Thymus (tissue), 11 donors: Measurements from ENCODE around the gene TCN2. TPM values are rescaled to one million over a fixed set of nuclear protein-coding genes. Genes with fewer than 3 reads are reported as not detected.
A peak's percentile ranks its signal among the peaks of the same experiment; 100 is the strongest.

ENCODE experiments used
- DNase-seq, 9 donors: peaks; one replicate each; pipeline ENCODE4 v3.0.0-alpha.2; 2013; ENCODE audit warnings: low spot score in 9 of 9, low read depth in 6 of 9, missing footprints in 1 of 9
- H3K27ac ChIP-seq, 2 donors: one replicate each; pipeline ENCODE4 v1.5.1; 2013; ENCODE audit warnings: control low read depth in 1 of 2, low read depth in 1 of 2, low read length in 1 of 2, mild to moderate bottlenecking in 1 of 2, moderate library complexity in 1 of 2
- H3K27me3 ChIP-seq, 2 donors: one replicate each; pipeline ENCODE4 v1.5.1; 2013; ENCODE audit warnings: low read length in 1 of 2; ENCODE audit not compliant: control insufficient read depth in 2 of 2, insufficient read depth in 1 of 2
- H3K36me3 ChIP-seq, 2 donors: one replicate each; pipeline ENCODE4 v1.5.1; 2013; ENCODE audit warnings: low read length in 1 of 2, mild to moderate bottlenecking in 1 of 2, moderate library complexity in 1 of 2; ENCODE audit not compliant: control insufficient read depth in 2 of 2, insufficient read depth in 2 of 2
- H3K4me1 ChIP-seq, 2 donors: one replicate each; pipeline ENCODE4 v1.5.1; 2013; ENCODE audit warnings: low read length in 2 of 2; ENCODE audit not compliant: control insufficient read depth in 2 of 2, insufficient read depth in 2 of 2
- H3K4me3 ChIP-seq, 2 donors: one replicate each; pipeline ENCODE4 v1.5.1; 2013; ENCODE audit warnings: low read length in 2 of 2, control low read depth in 1 of 2, mild to moderate bottlenecking in 1 of 2
- H3K9me3 ChIP-seq, 2 donors: one replicate each; pipeline ENCODE4 v1.5.1; 2013; ENCODE audit warnings: low read length in 1 of 2, mild to moderate bottlenecking in 1 of 2; ENCODE audit not compliant: control insufficient read depth in 2 of 2, insufficient read depth in 1 of 2
- WGBS: extraction: QIAGEN DNeasy Blood & Tissue Kit; methylation state at CpG from one replicate; pipeline ENCODE4 v1.1.7; 2013; 5-methylcytosine and 5-hydroxymethylcytosine counted together
- polyA plus RNA-seq: library from polyadenylated mRNA; stranded (reverse); fragments of 200-250 nt; gene quantifications from one replicate; pipeline ENCODE4 v1.2.3, GENCODE V29; 2013
- total RNA-seq: library from RNA; stranded (reverse); fragments of 120-200 nt; gene quantifications from one replicate; pipeline ENCODE4 v1.2.4, GENCODE V29; 2013
- donor health status: healthy.

The TCN2 gene
- total and polyA plus RNA-seq, 2 donors, result 3.6 to 10.2 TPM

DNA sequence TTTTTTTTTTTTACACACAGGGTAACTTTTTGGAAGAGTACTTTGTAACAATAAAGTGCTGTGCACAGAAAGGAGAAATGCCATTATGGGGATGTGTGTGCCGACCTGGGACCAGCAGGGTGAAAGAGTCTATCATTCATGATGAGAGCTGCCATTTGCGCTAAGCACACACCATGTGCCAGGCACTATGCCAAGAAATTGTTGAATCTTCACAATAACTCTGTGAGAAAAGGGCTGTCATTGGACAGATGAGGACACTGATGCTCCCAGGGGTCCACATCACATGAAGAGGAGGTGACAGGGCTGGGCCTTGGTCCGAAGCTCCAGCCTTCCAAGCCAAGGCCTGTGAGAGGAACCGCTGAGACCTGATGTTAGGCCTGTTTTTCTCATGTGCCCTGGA lies 55.1 kb downstream of the TCN2 start:
- no peak for DNase-seq
- Histone ChIP-seq H3K27me3 (no peaks in the 10 kb centered on the region), H3K4me1 (peaks cover 0 to 5% of the 10 kb centered on the region in 2 donors), H3K27ac (no peak overlapping the region), H3K9me3 (no peaks in the 10 kb centered on the region), H3K4me3 (no peak overlapping the region), H3K36me3 (peaks cover 7 to 22% of the 10 kb centered on the region in 2 donors)
- 97% methylated on average over 4 of the region's 4 CpGs for WGBS

GRCh38 chr22:30664798-30665197 lies 57.8 kb downstream of the TCN2 start:
- Histone ChIP-seq H3K9me3 (no peaks in the 10 kb centered on the region), H3K4me1 (peaks cover 5 to 8% of the 10 kb centered on the region in 2 donors), H3K36me3 (peaks cover 7 to 22% of the 10 kb centered on the region in 2 donors), H3K27me3 (peaks cover 7 to 17% of the 10 kb centered on the region in 2 donors), H3K4me3 (no peak overlapping the region), H3K27ac (no peak overlapping the region)
- WGBS, result 98% methylated on average over 13 of the region's 13 CpGs
- no peak for DNase-seq

- no peak for DNase-seq
- H3K36me3 ChIP-seq, result peaks cover 7 to 22% of the 10 kb centered on the region in 2 donors
- no peak overlapping the region for H3K27ac ChIP-seq
- no peaks in the 10 kb centered on the region for H3K9me3 ChIP-seq
- H3K4me3 ChIP-seq, result no peak overlapping the region
- H3K27me3 ChIP-seq, result peaks cover 7 to 21% of the 10 kb centered on the region in 2 donors
- 92% methylated on average over 2 of the region's 2 CpGs for WGBS
- H3K4me1 ChIP-seq, result peaks cover 5 to 8% of the 10 kb centered on the region in 2 donors
Measured at GRCh38 chr22:30665266-30665665, 58.3 kb downstream of the TCN2 start.

DNA sequence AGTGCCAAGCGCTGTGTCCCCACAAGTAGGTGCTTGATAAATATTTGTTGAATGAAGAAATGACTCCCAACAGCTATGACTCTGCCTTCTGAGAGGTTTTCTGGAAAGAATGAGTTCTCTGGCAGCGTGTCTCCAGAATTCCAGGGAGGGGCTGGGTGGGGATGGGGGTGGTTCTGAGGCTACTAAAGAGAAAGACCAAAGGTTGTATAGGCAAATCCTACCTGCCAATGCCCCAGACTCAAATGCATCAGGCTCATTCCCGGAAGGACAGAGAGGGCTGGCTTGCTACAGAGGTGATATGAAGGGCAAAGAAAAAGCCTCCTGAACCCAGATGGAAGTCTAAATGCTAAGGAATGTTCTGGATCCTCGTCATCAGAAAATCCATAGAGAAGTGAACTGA lies 58.8 kb downstream of the TCN2 start:
- H3K36me3 ChIP-seq, result peaks cover 7 to 22% of the 10 kb centered on the region in 2 donors
- H3K27ac ChIP-seq, result no peak overlapping the region
- no peak for DNase-seq
- no peak overlapping the region for H3K4me3 ChIP-seq
- H3K4me1 ChIP-seq, result peaks cover 5 to 8% of the 10 kb centered on the region in 2 donors
- WGBS, result 98% methylated on average over 4 of the region's 4 CpGs
- H3K27me3 ChIP-seq, result peaks cover 7 to 21% of the 10 kb centered on the region in 2 donors
- H3K9me3 ChIP-seq, result no peaks in the 10 kb centered on the region

GRCh38 chr22:30667107-30667493 lies 60.1 kb downstream of the TCN2 start:
- under 1% methylated on average over 18 of the region's 18 CpGs for WGBS
- Histone ChIP-seq H3K4me1 (peaks cover 5 to 8% of the 10 kb centered on the region in 2 donors), H3K36me3 (peaks cover 7 to 18% of the 10 kb centered on the region in 2 donors), H3K4me3 (peak overlapping the region; percentile 83 to 85), H3K27ac (no peak overlapping the region), H3K9me3 (no peaks in the 10 kb centered on the region), H3K27me3 (peaks cover 7 to 21% of the 10 kb centered on the region in 2 donors)
- peak in 5 of 9 donors; percentile 1 to 11 (median 7) for DNase-seq

DNA sequence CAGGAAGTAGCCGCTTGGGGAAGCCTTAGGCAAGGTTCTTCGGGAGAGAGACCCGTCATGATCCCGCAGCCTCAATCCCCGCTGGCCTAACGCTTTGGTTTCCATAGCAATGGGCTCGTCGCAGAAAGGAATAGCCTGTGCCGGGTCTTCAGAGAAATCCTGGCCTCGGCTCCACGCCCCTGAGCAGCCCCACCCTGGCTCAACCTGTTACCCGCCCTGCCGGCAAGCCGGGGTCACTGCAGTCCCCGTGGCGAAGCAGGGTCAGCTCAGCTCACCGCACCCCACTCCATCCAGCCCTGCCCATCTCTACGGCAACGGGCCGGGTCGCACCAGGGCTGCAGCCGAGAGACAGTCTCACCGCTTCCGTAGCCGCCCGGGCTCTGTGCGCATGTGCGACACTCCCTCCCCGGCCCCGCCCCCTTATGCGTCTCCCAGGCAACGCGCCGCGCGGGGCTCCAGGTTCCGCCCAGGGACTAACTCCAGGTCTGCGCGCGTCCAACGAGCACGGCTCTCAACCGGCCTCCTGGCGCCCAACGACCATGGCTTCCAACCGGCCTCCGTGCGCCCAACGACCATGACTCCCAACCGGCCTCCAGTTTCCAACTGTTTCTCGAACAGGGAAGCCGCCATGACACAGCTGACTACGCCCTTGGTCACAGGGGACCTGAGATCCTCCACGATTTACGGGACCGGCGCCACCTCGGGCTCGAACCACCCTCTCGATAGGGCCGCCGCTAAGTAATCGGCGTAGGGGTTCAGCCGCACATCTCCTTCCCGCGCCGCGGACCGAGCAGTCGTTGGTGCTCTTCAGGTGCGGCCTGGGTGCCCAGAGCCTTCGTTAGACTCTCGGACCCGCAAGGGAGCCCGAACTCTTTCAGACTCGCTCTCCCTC lies 60.8 kb downstream of the TCN2 start, which contains the start of gene DUSP18:
Gene DUSP18, minus strand, starts transcription at position 382 of the 892 bp plus-strand sequence. CDS start 3,872 bp downstream, outside the sequence.
- Histone ChIP-seq H3K27me3 (peaks cover 7 to 21% of the 10 kb centered on the region in 2 donors), H3K27ac (no peak within 1 kb of the TSS), H3K36me3 (peaks cover 7 to 12% of the 10 kb centered on the region in 2 donors), H3K4me3 (peak within 1 kb of the TSS; percentile 83 to 85), H3K4me1 (peaks cover 5 to 8% of the 10 kb centered on the region in 2 donors), H3K9me3 (no peaks in the 10 kb centered on the region)
- DNase-seq, result peak; percentile 69 to 94 (median 87)
- 2% methylated on average over 77 of the region's 77 CpGs for WGBS

DNA sequence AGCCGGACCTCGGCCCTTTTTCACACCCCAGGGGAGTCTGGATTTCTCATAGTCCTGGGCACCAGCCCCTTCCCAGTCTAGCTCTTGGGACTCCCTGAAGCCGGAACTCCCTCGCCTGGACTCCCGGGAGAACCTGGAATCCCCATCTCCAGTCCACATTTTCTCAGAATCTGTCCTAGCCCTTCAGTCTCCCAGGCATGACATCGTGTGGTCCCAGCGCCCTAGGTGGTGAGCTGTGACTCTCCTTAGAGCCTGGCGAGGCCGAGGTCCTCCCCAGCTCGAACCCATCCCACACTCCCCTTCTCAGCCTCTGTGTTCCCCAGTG lies 61.4 kb downstream of the TCN2 start:
- Histone ChIP-seq H3K27ac (no peak overlapping the region), H3K27me3 (peaks cover 7 to 21% of the 10 kb centered on the region in 2 donors), H3K4me3 (peak overlapping the region; percentile 83 to 85), H3K4me1 (peaks cover 5 to 8% of the 10 kb centered on the region in 2 donors), H3K9me3 (no peaks in the 10 kb centered on the region), H3K36me3 (peaks cover 2 to 6% of the 10 kb centered on the region in 2 donors)
- DNase-seq, result no peak
- 41% methylated on average over 10 of the region's 10 CpGs for WGBS

- no peaks in the 10 kb centered on the region for H3K36me3 ChIP-seq
- no peak overlapping the region for H3K4me3 ChIP-seq
- WGBS, result 90% methylated on average over 3 of the region's 3 CpGs
- no peak overlapping the region for H3K27ac ChIP-seq
- DNase-seq, result no peak
- no peaks in the 10 kb centered on the region for H3K9me3 ChIP-seq
- H3K27me3 ChIP-seq, result peaks cover 7 to 21% of the 10 kb centered on the region in 2 donors
- peaks cover 3 to 8% of the 10 kb centered on the region in 2 donors for H3K4me1 ChIP-seq
Measured at GRCh38 chr22:30671071-30671470, 64.1 kb downstream of the TCN2 start.

DNA sequence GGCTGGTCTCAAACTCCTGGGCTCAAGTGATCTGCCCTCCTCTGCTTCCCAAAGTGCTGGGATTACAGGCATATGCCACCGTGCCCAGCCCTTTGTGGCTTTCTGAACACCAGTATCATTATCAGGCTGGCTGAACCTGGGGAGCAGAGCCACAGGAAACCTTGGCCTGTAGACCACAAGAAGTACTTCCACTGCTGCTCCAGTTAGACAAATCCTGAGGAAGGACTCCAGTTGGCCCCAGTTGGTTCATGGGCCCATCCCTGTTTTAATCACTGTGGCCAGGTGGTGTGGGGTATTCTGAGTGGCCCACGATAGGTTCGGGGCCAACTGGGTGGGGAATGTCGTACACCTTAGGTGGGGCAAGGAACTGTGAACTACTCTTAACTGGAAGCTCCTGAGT lies 66.2 kb downstream of the TCN2 start:
- H3K4me3 ChIP-seq, result no peak overlapping the region
- WGBS, result 75% methylated on average over 4 of the region's 4 CpGs

More for the DNA sequence above, 66.2 kb downstream of the TCN2 start:
- Histone ChIP-seq H3K4me1 (peaks cover 0 to 2% of the 10 kb centered on the region in 2 donors), H3K9me3 (no peaks in the 10 kb centered on the region), H3K27ac (no peak overlapping the region), H3K36me3 (no peaks in the 10 kb centered on the region), H3K27me3 (peaks cover 7 to 19% of the 10 kb centered on the region in 2 donors)
- DNase-seq, result no peak
